Esophagus squamous epithelium (tissue), 5 donors: ENCODE measurements around the gene PIEZO1. TPM values are rescaled to one million over a fixed set of nuclear protein-coding genes. Genes with fewer than 3 reads are reported as not detected.

Source experiments
- DNase-seq: peaks from one replicate; lab custom pipeline; 2025; lab: John Stamatoyannopoulos, UW
- H3K27ac ChIP-seq, 4 donors: fragments of 200-600 bp; sonication (generic); one replicate each; pipeline ENCODE4 v1.5.1; 2016 to 2019; ENCODE audit warnings: mild to moderate bottlenecking in 1 of 4
- H3K27me3 ChIP-seq, 4 donors: fragments of 200-600 bp; sonication (generic); 1 replicate in 3 of 4; 2 replicates in 1 of 4; pipeline versions ENCODE4 v1.5.1 to v1.6.0; 2017 to 2021; ENCODE audit warnings: antibody characterized with exemption in 1 of 4
- H3K36me3 ChIP-seq, 3 donors: fragments of 200-600 bp; sonication (generic); one replicate each; pipeline ENCODE4 v1.5.1; 2016 to 2019
- H3K4me1 ChIP-seq, 3 donors: fragments of 200-600 bp; sonication (generic); one replicate each; pipeline ENCODE4 v1.5.1; 2017 to 2019
- H3K4me3 ChIP-seq, 4 donors: fragments of 200-600 bp; sonication (generic); 1 replicate in 3 of 4; 2 replicates in 1 of 4; pipeline ENCODE4 v1.5.1; 2016 to 2019; ENCODE audit warnings: mild to moderate bottlenecking in 2 of 4, moderate library complexity in 1 of 4
- H3K9me3 ChIP-seq, 3 donors: fragments of 200-600 bp; sonication (generic); one replicate each; pipeline ENCODE4 v1.5.1; 2016 to 2019
- POLR2A ChIP-seq, 4 donors: fragments of 450-650 bp; IDR thresholded peaks; one replicate each; pipeline ENCODE4 v1.6.1; 2017; ENCODE audit warnings: antibody characterized with exemption in 4 of 4, mild to moderate bottlenecking in 4 of 4, moderate library complexity in 3 of 4
- WGBS, 2 donors: methylation state at CpG; one replicate each; pipeline ENCODE4 v1.1.5; 2018; 5-methylcytosine and 5-hydroxymethylcytosine counted together
- intact Hi-C: fragments of 100-400 bp; cut with DNase I; formaldehyde crosslinking; loops from one replicate; pipeline ENCODE4 v1.15.0; 2022
- total RNA-seq, 4 donors: library from RNA; depleted of rRNA; stranded (reverse); fragments of >200 nt; gene quantifications; one replicate each; pipeline ENCODE4 v1.1.0, GENCODE V29; 2016
- TF ChIP-seq, protein P1 (sequence below), 6 experiments: fragments of 450-650 bp in 4 of 6; fragments of 200-600 bp in 2 of 6; sonication (generic) in 2 of 6; IDR thresholded peaks; one replicate each; pipeline ENCODE4 v1.5.1; 2016 to 2019; ENCODE audit warnings: antibody characterized with exemption in 6 of 6, mild to moderate bottlenecking in 4 of 6, moderate library complexity in 4 of 6
- donor health status: DM: yes; HTN: yes; CAD: no.

The PIEZO1 gene
- total RNA-seq, 4 donors from 2014 or later = 46.0 to 131 (median 103) TPM

DNA sequence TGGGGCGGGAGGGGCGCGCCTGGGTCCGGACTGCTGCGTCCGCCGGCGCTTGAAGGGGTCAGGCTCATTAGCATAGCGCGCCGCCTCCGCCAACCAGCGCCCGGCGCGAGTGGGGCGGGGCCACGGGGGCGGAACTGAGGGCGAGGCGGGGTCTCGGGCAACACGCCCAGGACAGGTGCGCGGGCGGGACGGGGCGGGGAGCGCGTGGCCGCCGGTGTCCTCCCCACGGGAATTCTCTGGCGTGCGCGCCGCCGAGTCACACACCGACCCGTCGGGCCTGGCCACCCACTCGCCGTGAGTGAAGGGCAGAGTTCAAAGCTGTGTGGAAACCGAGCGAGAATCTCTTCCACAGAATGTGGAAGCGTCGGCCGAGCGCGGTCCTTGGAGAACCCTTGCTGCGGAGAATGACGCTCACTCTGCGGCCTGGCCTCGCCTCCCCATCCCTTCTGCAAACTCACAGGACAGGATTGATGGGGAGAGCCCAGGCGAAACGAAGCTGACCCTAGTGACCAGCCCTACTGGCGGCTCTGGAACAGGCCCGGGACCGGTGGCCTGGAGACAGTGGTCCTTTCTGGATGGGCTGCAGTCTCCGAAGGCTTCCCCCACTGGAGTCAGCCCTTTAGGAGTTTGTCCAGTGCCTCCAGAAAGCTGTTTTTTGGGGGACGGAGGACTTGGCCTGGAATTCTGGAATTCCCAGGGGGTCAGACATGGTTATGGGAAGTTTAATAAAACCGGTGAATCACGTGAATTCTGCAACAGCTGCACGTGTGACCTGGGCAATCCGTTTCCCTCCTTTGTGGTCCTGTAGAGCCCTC lies 98.4 kb downstream of the PIEZO1 start, which contains the start of gene SNAI3:
TSS of gene SNAI3 (minus strand) at position 69 of the 815 bp plus-strand sequence. CDS start 101 bp downstream, outside the sequence.
- H3K4me3 ChIP-seq = peak within 1 kb of the TSS; percentile 44 to 68 (median 58)
- WGBS, 2 donors = 7 to 21% methylated on average over 9 to 25 of the region's 65 CpGs
- intact Hi-C loops = no loop called here
- no peak for DNase-seq
- peaks cover 7 to 98% (median 13%) of the 10 kb centered on the region in 4 donors for H3K27me3 ChIP-seq
- peaks cover 18 to 49% (median 29%) of the 10 kb centered on the region in 3 donors for H3K4me1 ChIP-seq
- peak within 1 kb of the TSS; percentile 22 to 69 (median 46) for H3K27ac ChIP-seq
- no peaks in the 10 kb centered on the region for H3K36me3 ChIP-seq
- TF ChIP-seq, protein P1, sequence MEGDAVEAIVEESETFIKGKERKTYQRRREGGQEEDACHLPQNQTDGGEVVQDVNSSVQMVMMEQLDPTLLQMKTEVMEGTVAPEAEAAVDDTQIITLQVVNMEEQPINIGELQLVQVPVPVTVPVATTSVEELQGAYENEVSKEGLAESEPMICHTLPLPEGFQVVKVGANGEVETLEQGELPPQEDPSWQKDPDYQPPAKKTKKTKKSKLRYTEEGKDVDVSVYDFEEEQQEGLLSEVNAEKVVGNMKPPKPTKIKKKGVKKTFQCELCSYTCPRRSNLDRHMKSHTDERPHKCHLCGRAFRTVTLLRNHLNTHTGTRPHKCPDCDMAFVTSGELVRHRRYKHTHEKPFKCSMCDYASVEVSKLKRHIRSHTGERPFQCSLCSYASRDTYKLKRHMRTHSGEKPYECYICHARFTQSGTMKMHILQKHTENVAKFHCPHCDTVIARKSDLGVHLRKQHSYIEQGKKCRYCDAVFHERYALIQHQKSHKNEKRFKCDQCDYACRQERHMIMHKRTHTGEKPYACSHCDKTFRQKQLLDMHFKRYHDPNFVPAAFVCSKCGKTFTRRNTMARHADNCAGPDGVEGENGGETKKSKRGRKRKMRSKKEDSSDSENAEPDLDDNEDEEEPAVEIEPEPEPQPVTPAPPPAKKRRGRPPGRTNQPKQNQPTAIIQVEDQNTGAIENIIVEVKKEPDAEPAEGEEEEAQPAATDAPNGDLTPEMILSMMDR (IDR thresholded peaks at IDR 0.05) = no peak
- no peak for TF ChIP-seq POLR2A (IDR thresholded peaks at IDR 0.05)
- no peaks in the 10 kb centered on the region for H3K9me3 ChIP-seq

DNA sequence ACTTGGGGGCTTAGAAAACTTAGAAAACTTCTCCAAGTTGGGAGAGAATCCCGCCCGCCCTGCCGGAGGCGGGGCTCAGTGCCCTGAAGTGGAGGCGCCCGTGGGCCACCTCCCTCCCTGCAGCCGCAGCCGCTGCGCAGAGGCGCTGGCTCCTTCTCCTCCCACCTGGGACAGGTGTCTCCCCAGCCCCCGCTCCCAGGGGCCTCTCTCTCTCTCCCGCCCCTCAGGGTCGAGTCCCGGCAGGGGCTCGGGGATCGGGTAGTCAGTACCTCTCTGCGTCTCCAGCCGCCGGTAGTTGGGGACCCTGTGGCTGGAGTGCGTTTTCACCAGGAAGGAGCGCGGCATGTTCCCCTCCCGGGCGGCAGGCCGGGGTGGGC lies 99.0 kb downstream of the PIEZO1 start:
- no CpG with 5 or more reads among the region's 25 CpGs for WGBS, 2 donors
- H3K36me3 ChIP-seq = no peaks in the 10 kb centered on the region
- peaks cover 18 to 50% (median 28%) of the 10 kb centered on the region in 3 donors for H3K4me1 ChIP-seq
- DNase-seq = no peak
- TF ChIP-seq POLR2A (IDR thresholded peaks at IDR 0.05) = peak in 1 of 4 donors; percentile 35
- TF ChIP-seq, protein P1 (IDR thresholded peaks at IDR 0.05) = no peak
- H3K4me3 ChIP-seq = peak overlapping the region; percentile 44 to 68 (median 58)
- peaks cover 7 to 98% (median 13%) of the 10 kb centered on the region in 4 donors for H3K27me3 ChIP-seq
- no peaks in the 10 kb centered on the region for H3K9me3 ChIP-seq
- H3K27ac ChIP-seq = peak overlapping the region in 3 of 4 donors; percentile 42 to 69 (median 49)
- intact Hi-C loops = no loop called here

DNA sequence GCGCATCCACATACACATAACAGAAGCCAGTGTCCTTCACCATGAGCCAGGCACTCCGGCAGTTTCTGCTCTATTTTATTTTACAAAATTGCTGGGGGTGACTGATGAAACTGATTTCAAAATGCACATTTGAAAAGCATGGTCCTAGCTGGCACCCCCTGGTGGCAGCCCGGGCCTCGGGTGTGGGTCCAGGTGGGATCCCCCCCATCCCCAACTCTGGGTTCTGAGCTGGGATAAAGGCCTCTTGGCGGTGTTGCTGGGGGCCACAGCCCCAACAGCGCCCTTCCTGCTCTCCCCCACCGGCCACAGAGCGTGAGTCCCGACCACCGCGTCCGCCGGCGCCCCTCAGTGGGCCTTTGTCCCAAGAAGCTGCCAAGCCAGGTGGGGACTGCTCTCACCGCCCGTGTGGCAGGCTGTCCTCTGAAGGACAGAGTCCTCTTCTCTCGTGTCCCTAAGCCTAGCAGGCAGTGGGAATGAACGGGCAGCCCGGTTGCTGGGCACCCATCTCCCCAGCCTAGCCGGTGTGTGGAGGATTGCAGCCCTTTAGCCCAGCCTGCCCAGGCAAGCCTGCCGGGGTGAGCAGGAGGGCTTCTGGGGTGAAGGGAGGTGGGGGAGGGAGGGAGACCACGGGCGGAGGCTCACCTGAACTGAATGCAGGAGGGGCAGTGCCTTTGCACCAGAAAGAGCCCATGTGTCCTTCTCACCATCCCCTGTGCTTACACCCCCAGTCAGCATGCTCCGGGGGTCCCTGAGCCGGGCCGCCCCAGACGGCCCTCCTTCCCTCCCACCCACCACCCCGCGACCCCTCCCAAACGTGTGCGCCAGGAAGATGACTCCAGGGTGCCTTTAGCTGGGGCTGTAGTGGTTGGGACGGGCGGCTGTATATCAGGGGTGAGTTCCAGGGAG lies 99.6 kb downstream of the PIEZO1 start:
- DNase-seq = no peak
- H3K27ac ChIP-seq = peak overlapping the region; percentile 22 to 69 (median 36)
- H3K9me3 ChIP-seq = no peaks in the 10 kb centered on the region
- TF ChIP-seq POLR2A (IDR thresholded peaks at IDR 0.05) = no peak
- TF ChIP-seq, protein P1 (IDR thresholded peaks at IDR 0.05) = peak in 5 of 6 experiments; percentile 38 to 61 (median 43)
- no peaks in the 10 kb centered on the region for H3K36me3 ChIP-seq
- intact Hi-C loops = no loop called here
- H3K27me3 ChIP-seq = peaks cover 7 to 98% (median 13%) of the 10 kb centered on the region in 4 donors
- peak overlapping the region; percentile 44 to 68 (median 58) for H3K4me3 ChIP-seq
- WGBS, 2 donors = 5 to 13% methylated on average over 9 to 21 of the region's 33 CpGs
- peaks cover 18 to 53% (median 28%) of the 10 kb centered on the region in 3 donors for H3K4me1 ChIP-seq

DNA sequence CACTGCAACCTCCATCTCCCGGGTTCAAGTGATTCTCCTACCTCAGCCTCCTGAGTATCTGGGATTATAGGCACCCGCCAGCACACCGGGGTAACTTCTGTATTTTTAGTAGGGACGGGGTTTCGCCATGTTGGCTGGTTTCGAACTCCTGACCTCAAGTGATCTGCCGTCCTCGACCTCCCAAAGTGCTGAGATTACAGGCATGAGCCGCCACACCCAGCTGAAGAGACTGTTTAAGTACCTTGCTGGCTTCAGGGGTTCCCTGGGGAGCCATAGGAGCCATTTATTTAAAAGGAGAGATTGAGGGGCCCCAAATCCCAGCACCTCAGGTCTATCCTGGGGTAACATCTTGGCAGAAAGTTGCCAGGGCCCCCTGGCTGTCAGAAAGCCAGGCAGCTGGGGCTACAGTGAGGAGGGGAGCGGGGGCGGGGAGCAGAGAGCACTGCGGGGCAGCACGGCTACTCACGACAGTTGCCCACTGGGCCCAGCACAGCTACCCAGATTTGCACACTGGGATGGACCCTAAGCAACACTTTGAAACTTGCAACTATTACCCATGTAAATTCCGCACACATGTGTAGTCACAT lies 100.4 kb downstream of the PIEZO1 start:
- Histone ChIP-seq H3K27ac (no peak overlapping the region), H3K4me1 (peaks cover 18 to 53% (median 28%) of the 10 kb centered on the region in 3 donors), H3K4me3 (peak overlapping the region in 1 of 4 donors; percentile 68), H3K27me3 (peaks cover 7 to 96% (median 13%) of the 10 kb centered on the region in 4 donors), H3K9me3 (no peaks in the 10 kb centered on the region), H3K36me3 (no peaks in the 10 kb centered on the region)
- intact Hi-C loops = no loop called here
- WGBS, 2 donors = 76 to 83% methylated on average over 2 to 3 of the region's 15 CpGs
- no peak for TF ChIP-seq POLR2A (IDR thresholded peaks at IDR 0.05)
- DNase-seq = no peak
